SK-N-MC (cell line): ENCODE results near the gene HBQ1.
A peak's percentile ranks its signal among the peaks of the same experiment; 100 is the strongest.

Experiments used
- DNase-seq: peaks from one replicate; pipeline ENCODE4 v3.0.0-alpha.2; 2011; ENCODE audit warnings: low read depth, low spot score
- H3K27ac ChIP-seq: fragments of 200-600 bp; sonication (generic); 2 replicates; pipeline ENCODE4 v1.5.1; 2016; ENCODE audit warnings: mixed run types
- H3K36me3 ChIP-seq: fragments of 200-600 bp; sonication (generic); 2 replicates; pipeline ENCODE4 v1.6.1; 2017; ENCODE audit warnings: antibody characterized with exemption, low read length, mixed read lengths; ENCODE audit not compliant: insufficient read depth
- H3K4me3 ChIP-seq: fragments of 200-600 bp; sonication (generic); 2 replicates; pipeline ENCODE4 v1.5.1; 2016
- H3K9ac ChIP-seq: fragments of 200-600 bp; sonication (generic); 2 replicates; pipeline ENCODE4 v1.8.0; 2017; ENCODE audit warnings: mixed run types, mixed read lengths; ENCODE audit not compliant: insufficient read length
- H3K9me3 ChIP-seq: fragments of 200-600 bp; sonication (generic); 2 replicates; pipeline ENCODE4 v1.6.1; 2017; ENCODE audit warnings: low read depth, mild to moderate bottlenecking, antibody characterized with exemption, low read length, moderate library complexity, mixed read lengths
- EZH2 ChIP-seq: fragments of 200-600 bp; sonication (generic); IDR thresholded peaks from one replicate; pipeline ENCODE4 v1.6.1; 2017; ENCODE audit warnings: antibody characterized with exemption
- FOXP2 ChIP-seq: optimal IDR thresholded peaks from 2 replicates; pipeline ENCODE3; 2011; ENCODE audit warnings: mild to moderate bottlenecking, moderate library complexity; ENCODE audit not compliant: insufficient read depth; ENCODE audit errors: extremely low read length, control extremely low read depth
- POLR2AphosphoS5 ChIP-seq: IDR thresholded peaks from 2 replicates; pipeline ENCODE4 v1.6.1; 2012; ENCODE audit warnings: mild to moderate bottlenecking, low read depth, low read length, borderline replicate concordance

The HBQ1 gene

DNA sequence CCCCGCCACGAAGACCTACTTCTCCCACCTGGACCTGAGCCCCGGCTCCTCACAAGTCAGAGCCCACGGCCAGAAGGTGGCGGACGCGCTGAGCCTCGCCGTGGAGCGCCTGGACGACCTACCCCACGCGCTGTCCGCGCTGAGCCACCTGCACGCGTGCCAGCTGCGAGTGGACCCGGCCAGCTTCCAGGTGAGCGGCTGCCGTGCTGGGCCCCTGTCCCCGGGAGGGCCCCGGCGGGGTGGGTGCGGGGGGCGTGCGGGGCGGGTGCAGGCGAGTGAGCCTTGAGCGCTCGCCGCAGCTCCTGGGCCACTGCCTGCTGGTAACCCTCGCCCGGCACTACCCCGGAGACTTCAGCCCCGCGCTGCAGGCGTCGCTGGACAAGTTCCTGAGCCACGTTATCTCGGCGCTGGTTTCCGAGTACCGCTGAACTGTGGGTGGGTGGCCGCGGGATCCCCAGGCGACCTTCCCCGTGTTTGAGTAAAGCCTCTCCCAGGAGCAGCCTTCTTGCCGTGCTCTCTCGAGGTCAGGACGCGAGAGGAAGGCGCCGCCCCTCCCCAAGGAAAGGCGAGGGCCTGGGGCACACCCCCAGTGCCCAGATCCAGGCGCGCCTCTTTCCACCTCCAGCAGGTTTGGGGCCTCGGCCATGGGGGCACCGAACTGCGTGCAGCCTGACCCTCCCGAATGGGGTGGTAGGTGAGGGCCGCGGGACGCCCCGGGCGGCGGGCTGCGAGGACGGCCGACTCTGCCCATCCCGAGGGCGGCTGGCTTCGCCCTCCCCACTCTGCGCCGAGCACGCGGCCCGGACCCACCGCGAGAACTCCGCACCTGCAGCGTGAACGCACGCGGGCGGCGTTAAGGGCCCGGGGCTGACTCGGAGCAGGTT lies 664 bp downstream of the HBQ1 start:
- peak overlapping the region; percentile 51 for H3K9ac ChIP-seq
- H3K9me3 ChIP-seq = no peaks in the 10 kb centered on the region
- no peak for DNase-seq
- H3K27ac ChIP-seq = no peak overlapping the region
- no peaks in the 10 kb centered on the region for H3K36me3 ChIP-seq
- H3K4me3 ChIP-seq = peak overlapping the region; percentile 81
- no peak for TF ChIP-seq POLR2AphosphoS5
- no peak for TF ChIP-seq FOXP2
- no peak for TF ChIP-seq EZH2

DNA sequence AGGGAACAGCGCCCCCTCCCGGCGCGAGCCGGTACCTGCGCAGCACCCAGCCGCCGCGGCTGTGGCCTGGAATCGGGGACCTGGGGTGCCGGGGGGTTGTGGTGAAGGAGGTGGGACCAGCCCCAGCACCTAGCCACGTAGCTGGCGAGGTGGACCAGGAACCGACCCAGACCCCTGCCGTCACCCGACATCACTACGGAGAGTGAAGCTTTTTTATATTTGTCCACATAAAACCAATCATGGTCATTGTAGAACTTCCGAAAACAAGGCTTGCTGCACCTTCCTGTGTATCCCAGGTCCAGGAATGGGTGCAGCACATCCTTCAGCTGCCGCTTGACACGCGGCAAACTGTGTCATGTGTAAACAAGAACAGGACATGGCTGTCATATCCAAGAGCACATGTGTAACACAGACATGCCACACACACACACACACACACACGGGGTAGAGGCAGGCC lies 1.3 kb downstream of the HBQ1 start:
- H3K27ac ChIP-seq = no peak overlapping the region
- H3K36me3 ChIP-seq = no peaks in the 10 kb centered on the region
- no peak for DNase-seq
- no peak overlapping the region for H3K9ac ChIP-seq
- no peaks in the 10 kb centered on the region for H3K9me3 ChIP-seq
- no peak overlapping the region for H3K4me3 ChIP-seq
- no peak for TF ChIP-seq FOXP2
- TF ChIP-seq POLR2AphosphoS5 = 0 out of 2 replicates have a peak, but pooled peaks have one; percentile 57

DNA sequence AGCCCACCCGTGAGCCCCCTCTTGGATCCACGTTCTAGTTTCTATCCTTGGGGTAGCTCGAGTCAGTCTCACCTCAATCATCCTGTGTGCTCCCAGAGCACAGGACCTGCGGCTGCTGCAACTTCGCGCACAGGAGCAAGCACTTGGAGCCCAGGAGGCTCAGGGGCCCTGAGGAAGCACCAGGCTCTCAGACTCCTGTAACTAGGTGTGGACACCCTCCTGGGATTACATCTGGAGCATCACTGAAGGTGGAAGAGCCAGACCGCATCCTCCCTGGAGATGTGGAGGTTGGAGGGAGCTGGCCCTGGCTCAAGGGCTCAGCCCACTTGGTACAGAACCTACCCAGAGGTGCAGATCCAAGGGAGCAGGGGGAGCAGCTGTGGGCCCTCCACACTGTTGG lies 2.7 kb downstream of the HBQ1 start:
- DNase-seq = no peak

DNA sequence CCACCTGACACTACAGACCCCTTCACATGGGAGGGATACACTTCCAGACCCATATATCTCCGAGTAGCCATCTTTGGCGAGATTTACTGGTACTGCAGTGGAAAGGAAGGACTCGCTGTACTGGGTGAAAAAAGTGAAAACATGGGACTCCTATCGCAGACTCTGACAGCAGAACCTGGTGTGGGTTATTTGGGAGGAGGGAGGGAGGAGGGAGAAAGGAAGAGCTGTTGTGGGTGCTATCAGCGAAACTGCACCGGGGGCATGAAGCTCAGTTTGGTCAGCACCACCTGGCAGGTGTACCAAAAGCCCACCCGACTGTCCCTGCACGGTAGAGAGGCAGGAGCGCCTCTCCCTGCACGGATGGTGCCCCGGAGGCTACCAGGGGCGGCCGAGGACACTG lies 5.0 kb downstream of the HBQ1 start:
- H3K9me3 ChIP-seq = no peaks in the 10 kb centered on the region
- TF ChIP-seq EZH2 (no peak), POLR2AphosphoS5 (no peak)

More for the DNA sequence above, 2.7 kb downstream of the HBQ1 start:
- Histone ChIP-seq H3K4me3 (no peak overlapping the region), H3K9me3 (no peaks in the 10 kb centered on the region), H3K36me3 (peaks cover 8% of the 10 kb centered on the region; the same call in 1 of the 2 replicates), H3K27ac (no peak overlapping the region), H3K9ac (no peak overlapping the region)
- TF ChIP-seq EZH2 = no peak
- peak; percentile 37; the same call in 1 of the 2 replicates for TF ChIP-seq POLR2AphosphoS5

DNA sequence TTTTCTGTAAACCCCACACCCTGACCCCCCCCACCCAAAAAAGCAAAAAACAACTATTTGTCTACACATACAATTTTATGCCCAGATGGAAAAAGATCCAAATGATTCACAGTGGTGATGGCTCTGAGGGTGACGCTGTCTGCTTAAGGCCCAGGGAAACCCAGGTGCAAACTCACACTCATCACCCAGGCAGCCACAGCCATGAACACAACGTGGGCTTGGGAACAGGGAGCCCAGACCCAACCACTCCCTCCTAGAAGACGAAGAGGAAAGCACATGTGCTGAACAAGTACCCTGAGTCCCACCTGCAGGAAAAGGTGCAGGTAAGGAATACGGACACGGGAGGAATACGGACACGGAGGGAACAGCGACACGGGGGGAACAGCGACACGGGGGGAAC lies 5.4 kb downstream of the HBQ1 start:
- no peak for DNase-seq
- H3K9me3 ChIP-seq = no peaks in the 10 kb centered on the region
- H3K27ac ChIP-seq = no peak overlapping the region
- H3K4me3 ChIP-seq = no peak overlapping the region
- no peak overlapping the region for H3K9ac ChIP-seq
- TF ChIP-seq FOXP2 (no peak), EZH2 (no peak), POLR2AphosphoS5 (no peak)
- peaks cover 32% of the 10 kb centered on the region for H3K36me3 ChIP-seq

More for the DNA sequence above, 5.0 kb downstream of the HBQ1 start:
- Histone ChIP-seq H3K9ac (no peak overlapping the region), H3K4me3 (no peak overlapping the region), H3K36me3 (peaks cover 27% of the 10 kb centered on the region), H3K27ac (0 out of 2 replicates have a peak overlapping the region, but pooled peaks have one; percentile 36)
- no peak for DNase-seq

DNA sequence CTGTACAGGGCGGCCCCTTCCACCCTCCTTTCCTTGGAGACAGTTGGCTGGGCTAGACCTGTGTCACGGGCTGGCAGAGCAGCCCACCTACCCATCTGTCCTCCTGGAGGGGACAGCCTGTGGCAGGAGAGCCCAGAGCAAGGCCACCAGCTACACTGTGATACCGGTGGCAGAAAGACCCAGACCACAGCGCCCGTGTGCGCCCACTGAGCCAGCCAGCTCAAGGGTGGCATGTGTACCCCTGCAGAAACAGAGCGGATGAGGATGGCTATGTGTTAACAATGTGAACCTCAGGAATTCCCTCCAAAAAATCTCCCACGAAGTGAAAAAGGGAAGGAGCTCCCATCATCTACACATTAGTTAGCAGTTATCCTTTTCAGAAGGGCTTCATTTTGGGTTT lies 7.1 kb downstream of the HBQ1 start:
- Histone ChIP-seq H3K9me3 (no peaks in the 10 kb centered on the region), H3K4me3 (no peak overlapping the region), H3K36me3 (peaks cover 48% of the 10 kb centered on the region), H3K27ac (no peak overlapping the region; the same call in 1 of the 2 replicates), H3K9ac (no peak overlapping the region)
- no peak for DNase-seq
- TF ChIP-seq EZH2 (no peak), POLR2AphosphoS5 (no peak), FOXP2 (no peak)

DNA sequence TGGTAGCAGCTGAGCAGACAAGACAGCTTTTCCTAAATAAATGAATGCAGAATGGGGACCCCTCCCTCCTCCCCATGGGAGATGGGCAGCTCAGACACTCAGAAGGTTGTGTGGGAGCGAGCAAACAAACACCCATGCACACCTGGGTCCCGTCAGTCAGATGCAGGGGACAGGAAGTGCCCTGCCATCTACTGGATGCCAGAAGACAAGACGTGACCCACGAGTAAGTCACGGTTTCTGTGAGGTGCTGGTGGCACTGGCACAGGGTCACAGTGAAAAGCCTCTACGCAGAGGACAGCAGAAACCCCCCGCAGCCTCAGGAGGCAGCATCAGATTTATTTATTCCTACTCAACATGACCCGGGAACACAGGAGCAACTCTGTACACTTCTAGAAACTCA lies 8.4 kb downstream of the HBQ1 start:
- Histone ChIP-seq H3K4me3 (no peak overlapping the region), H3K9me3 (no peaks in the 10 kb centered on the region), H3K9ac (no peak overlapping the region), H3K27ac (no peak overlapping the region), H3K36me3 (peaks cover 61% of the 10 kb centered on the region)
- no peak for DNase-seq
- TF ChIP-seq EZH2 (no peak), FOXP2 (no peak), POLR2AphosphoS5 (no peak)

DNA sequence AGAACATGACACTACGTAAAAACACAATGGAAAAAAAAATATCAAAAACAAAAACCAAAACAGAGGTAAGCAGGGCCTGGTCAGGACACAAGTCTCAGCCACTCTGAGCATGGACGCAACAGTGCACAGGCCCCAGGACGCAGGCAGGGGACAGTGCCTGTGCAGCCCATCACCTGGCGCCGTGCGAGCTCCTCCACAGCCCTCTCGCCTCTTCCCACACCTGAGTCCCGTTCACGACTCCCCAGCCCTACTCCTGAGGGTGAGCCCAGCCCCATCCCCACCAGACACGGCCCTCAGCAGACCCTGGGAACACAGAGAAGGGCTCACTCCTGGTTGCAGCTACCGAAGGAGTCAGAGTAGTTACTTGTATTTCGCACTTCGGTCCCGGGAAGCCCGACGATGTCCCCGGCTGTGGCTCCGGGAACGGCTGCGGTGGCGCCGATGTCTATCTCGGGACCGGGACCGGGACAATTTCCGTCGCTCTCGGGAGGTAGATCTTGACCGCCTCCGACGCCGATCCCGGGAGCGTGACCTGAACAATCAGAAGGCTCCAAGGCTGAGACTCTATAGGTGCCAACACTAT lies 9.4 kb downstream of the HBQ1 start:
- no peak for DNase-seq
- Histone ChIP-seq H3K4me3 (no peak overlapping the region), H3K36me3 (peaks cover 72% of the 10 kb centered on the region), H3K27ac (no peak overlapping the region), H3K9me3 (no peaks in the 10 kb centered on the region), H3K9ac (no peak overlapping the region)
- no peak for TF ChIP-seq EZH2
- TF ChIP-seq POLR2AphosphoS5 = no peak
- no peak for TF ChIP-seq FOXP2

DNA sequence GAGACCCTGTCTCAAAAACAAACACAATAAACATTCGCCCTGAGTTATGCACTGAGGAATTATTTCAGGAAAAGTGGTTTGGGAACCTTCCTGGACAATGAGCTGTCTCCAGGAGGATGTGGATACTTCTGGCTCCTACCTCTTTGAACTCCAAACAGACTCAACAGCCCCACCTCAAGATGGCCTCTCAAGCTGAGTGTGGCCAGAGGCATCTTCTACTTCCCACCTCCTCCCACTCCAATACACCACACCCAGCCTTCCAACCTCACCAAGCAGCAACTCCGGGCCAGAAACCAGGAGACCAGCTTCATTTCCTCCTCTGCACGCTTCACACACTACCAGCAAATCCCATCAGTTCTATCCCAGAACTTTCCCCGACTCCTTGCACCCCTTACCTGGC lies 11.6 kb downstream of the HBQ1 start:
- no peak for TF ChIP-seq FOXP2
- no peak for TF ChIP-seq EZH2
- no peak for TF ChIP-seq POLR2AphosphoS5
- H3K4me3 ChIP-seq = no peak overlapping the region
- no peak overlapping the region for H3K27ac ChIP-seq
- peaks cover 92% of the 10 kb centered on the region for H3K36me3 ChIP-seq
- H3K9me3 ChIP-seq = no peaks in the 10 kb centered on the region
- H3K9ac ChIP-seq = no peak overlapping the region
- DNase-seq = no peak
